Measurements from ENCODE around the gene MIPEP. TPM values are rescaled to one million over a fixed set of nuclear protein-coding genes. Genes with fewer than 3 reads are reported as not detected.

Gene MIPEP
- total and polyA plus RNA-seq, 10 of the 15 experiments (the other 5 are each of a cell fraction or from before 2014, with no cell fraction given): 15.6 to 56.2 (median 29.8) TPM

GRCh38 chr13:23810685-23811240, 78.4 kb downstream of the MIPEP start:
- intact Hi-C loops (cut with micrococcal nuclease; ENCODE audit: unreplicated experiment) (loop anchor here (2.0 to 5.0 kb wide), 2 partner anchors 37 to 60 kb away; no protein-coding TSS in a partner anchor), in situ Hi-C loops (cut with MboI) (no loop called here)
- Histone ChIP-seq H3K36me3 (ENCODE audit: control insufficient read depth in 2 of 2, insufficient read depth in 2 of 2, low read length in 1 of 2) (peaks cover 0 to 3% of the 10 kb centered on the region in 2 experiments; a peak in 1 of 4 replicates), H3K79me2 (ENCODE audit: control insufficient read depth, insufficient read depth, low read length) (no peaks in the 10 kb centered on the region), H3K4me3 (no peak overlapping the region), H3K9ac (ENCODE audit: control insufficient read depth, insufficient read depth, low read length) (0 out of 2 replicates have a peak overlapping the region, but pooled peaks have one; percentile 1), H3K4me2 (ENCODE audit: control insufficient read depth, insufficient read depth) (peak overlapping the region; percentile 28), H3K9me3 (replicated peaks; ENCODE audit: control insufficient read depth, insufficient read depth, low read length) (no peaks in the 10 kb centered on the region; the same call in 2 of the 3 replicates), H3K4me1 (ENCODE audit: control insufficient read depth, insufficient read depth, low read length) (peaks cover 56% of the 10 kb centered on the region), H3K27ac (ENCODE audit: control insufficient read depth, insufficient read depth) (peak overlapping the region; percentile 81), H2AFZ (ENCODE audit: control insufficient read depth, low read depth, low read length) (peak overlapping the region; percentile 68), H4K20me1 (ENCODE audit: control insufficient read depth, insufficient read depth) (no peaks in the 10 kb centered on the region), H3K27me3 (replicated peaks in 1 of 2; ENCODE audit: control insufficient read depth in 2 of 2, insufficient read depth in 2 of 2, low read length in 1 of 2) (no peaks in the 10 kb centered on the region)
- no TSS peak for BruUV-seq (replicated peaks)
- ChIA-PET RAD21 (ENCODE audit: unreplicated experiment) (interaction anchor here (0.9 to 3.0 kb wide), 21 partner anchors 15 to 343 kb away, joined by 3 to 26 read pairs (median 4); partner anchors contain the start of gene MIPEP), POLR2A (interaction anchor here (1.0 to 2.4 kb wide), 3 partner anchors 25 to 42 kb away, joined by 3 to 14 read pairs (median 4); no protein-coding TSS in a partner anchor), SMC1A (ENCODE audit: uncharacterized antibody, unreplicated experiment) (interaction anchor here (0.7 to 2.8 kb wide), 22 partner anchors 8 to 103 kb away, joined by 3 to 40 read pairs (median 6); no protein-coding TSS in a partner anchor), CTCF (interaction anchor here (0.9 to 3.0 kb wide), 24 partner anchors 11 to 88 kb away, joined by 3 to 16 read pairs (median 6); partner anchors contain the start of gene MIPEP)
- ATAC-seq (peak; percentile 76), DNase-seq (ENCODE audit: low read depth, low spot score) (no peak), FAIRE-seq (no peak)
- TF ChIP-seq E2F8 (IDR thresholded peaks at IDR 0.05; ENCODE audit: low read depth, partially characterized antibody) (no peak), CBX5 (IDR thresholded peaks at IDR 0.05; ENCODE audit: low read depth) (no peak), CREB1 (IDR thresholded peaks at IDR 0.05; ENCODE audit: low read depth) (peak; percentile 22; the same call in 1 of the 2 replicates), CTCF (IDR thresholded peaks at IDR 0.05 in 2 of 3, conservative IDR thresholded peaks at IDR 0.05 in 1 of 3; ENCODE audit: control insufficient read depth in 2 of 3, extremely low read depth in 1 of 3, insufficient read depth in 1 of 3, low read depth in 3 of 3, low read length in 3 of 3) (peak; percentile 41 to 57 (median 51); a peak in 4 of 6 replicates), CHD1 (IDR thresholded peaks at IDR 0.05; ENCODE audit: low read depth, low read length) (no peak), NFIC (IDR thresholded peaks at IDR 0.05; ENCODE audit: low read depth, low read length) (0 out of 2 replicates have a peak, but pooled peaks have one; percentile 14), SREBF1 (IDR thresholded peaks at IDR 0.05; ENCODE audit: low read length) (no peak), FOXM1 (IDR thresholded peaks at IDR 0.05; ENCODE audit: low read depth, low read length) (0 out of 2 replicates have a peak, but pooled peaks have one; percentile 7), SREBF2 (IDR thresholded peaks at IDR 0.05; ENCODE audit: low read length) (no peak), RAD21 (IDR thresholded peaks at IDR 0.05; ENCODE audit: insufficient read depth, low read depth, low read length) (peak; percentile 53), SMAD1 (IDR thresholded peaks at IDR 0.05; ENCODE audit: low read depth, partially characterized antibody) (no peak), SMC3 (IDR thresholded peaks at IDR 0.05; ENCODE audit: borderline replicate concordance, low read length) (0 out of 2 replicates have a peak, but pooled peaks have one; percentile 33), EP300 (IDR thresholded peaks at IDR 0.05; ENCODE audit: borderline replicate concordance in 1 of 2, control insufficient read depth in 1 of 2, low read depth in 2 of 2, low read length in 2 of 2) (0 out of 4 replicates have a peak, but pooled peaks of 1 of the 2 experiments have one; percentile 35)
- WGBS (ENCODE audit: insufficient coverage, insufficient replicate concordance, low lambda C conversion rate, missing lambda C conversion rate): 94% methylated on average over 7 of the region's 7 CpGs

Data from GM12878 (cell line).